ENCODE data around the gene TP53. TPM values are rescaled to one million over a fixed set of nuclear protein-coding genes. Genes with fewer than 3 reads are reported as not detected.

TP53 gene
- total and polyA plus RNA-seq, 10 of the 15 experiments (the other 5 are each of a cell fraction or from before 2014, with no cell fraction given), result 35.6 to 162 (median 75.9) TPM

- TF ChIP-seq, protein P1, sequence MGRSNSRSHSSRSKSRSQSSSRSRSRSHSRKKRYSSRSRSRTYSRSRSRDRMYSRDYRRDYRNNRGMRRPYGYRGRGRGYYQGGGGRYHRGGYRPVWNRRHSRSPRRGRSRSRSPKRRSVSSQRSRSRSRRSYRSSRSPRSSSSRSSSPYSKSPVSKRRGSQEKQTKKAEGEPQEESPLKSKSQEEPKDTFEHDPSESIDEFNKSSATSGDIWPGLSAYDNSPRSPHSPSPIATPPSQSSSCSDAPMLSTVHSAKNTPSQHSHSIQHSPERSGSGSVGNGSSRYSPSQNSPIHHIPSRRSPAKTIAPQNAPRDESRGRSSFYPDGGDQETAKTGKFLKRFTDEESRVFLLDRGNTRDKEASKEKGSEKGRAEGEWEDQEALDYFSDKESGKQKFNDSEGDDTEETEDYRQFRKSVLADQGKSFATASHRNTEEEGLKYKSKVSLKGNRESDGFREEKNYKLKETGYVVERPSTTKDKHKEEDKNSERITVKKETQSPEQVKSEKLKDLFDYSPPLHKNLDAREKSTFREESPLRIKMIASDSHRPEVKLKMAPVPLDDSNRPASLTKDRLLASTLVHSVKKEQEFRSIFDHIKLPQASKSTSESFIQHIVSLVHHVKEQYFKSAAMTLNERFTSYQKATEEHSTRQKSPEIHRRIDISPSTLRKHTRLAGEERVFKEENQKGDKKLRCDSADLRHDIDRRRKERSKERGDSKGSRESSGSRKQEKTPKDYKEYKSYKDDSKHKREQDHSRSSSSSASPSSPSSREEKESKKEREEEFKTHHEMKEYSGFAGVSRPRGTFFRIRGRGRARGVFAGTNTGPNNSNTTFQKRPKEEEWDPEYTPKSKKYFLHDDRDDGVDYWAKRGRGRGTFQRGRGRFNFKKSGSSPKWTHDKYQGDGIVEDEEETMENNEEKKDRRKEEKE (IDR thresholded peaks at IDR 0.05), result no peak
- TF ChIP-seq GABPA (IDR thresholded peaks at IDR 0.05; ENCODE audit: low read depth) (peak; percentile 56; the same call in 1 of the 2 replicates), E2F8 (IDR thresholded peaks at IDR 0.05; ENCODE audit: low read depth, partially characterized antibody) (peak; percentile 47), SMARCA5 (IDR thresholded peaks at IDR 0.05) (no peak), TCF7 (IDR thresholded peaks at IDR 0.05; ENCODE audit: borderline replicate concordance) (no peak), ZNF217 (IDR thresholded peaks at IDR 0.05) (no peak), ZNF207 (IDR thresholded peaks at IDR 0.05; ENCODE audit: borderline replicate concordance) (peak; percentile 67; the same call in 1 of the 2 replicates), POLR2A (IDR thresholded peaks at IDR 0.05; ENCODE audit: low read depth, low read length) (peak; percentile 100), CEBPZ (IDR thresholded peaks at IDR 0.05; ENCODE audit: low read depth, low read length) (no peak)
These were observed at the start of gene TP53 (continued) for GRCh38 chr17:7687072-7687907.

Measured in GM12878 (cell line).